ENCODE data around the gene DDR2. TPM values are rescaled to one million over a fixed set of nuclear protein-coding genes. Genes with fewer than 3 reads are reported as not detected.

The DDR2 gene
- total RNA-seq, 2 donors from 2014 or later = 0.31 to 0.71 TPM

- peak in 1 of 2 donors; percentile 87 for ATAC-seq
- no peaks in the 10 kb centered on the region for H3K36me3 Mint-ChIP-seq
- H3K27ac Mint-ChIP-seq = no peak overlapping the region
- no peaks in the 10 kb centered on the region for H3K9me3 Mint-ChIP-seq
- no peak for DNase-seq (ENCODE audit: low spot score in 2 of 2)
These were observed 69.0 kb downstream of the DDR2 start for GRCh38 chr1:162701286-162701685.

GRCh38 chr1:162702628-162703027 is 70.4 kb downstream of the DDR2 start:
- H3K27ac Mint-ChIP-seq = no peak overlapping the region
- H3K9me3 Mint-ChIP-seq = no peaks in the 10 kb centered on the region
- no peaks in the 10 kb centered on the region for H3K36me3 Mint-ChIP-seq
- ATAC-seq = no peak
- no peak for DNase-seq (ENCODE audit: low spot score in 2 of 2)

- Mint-ChIP-seq H3K9me3 (no peaks in the 10 kb centered on the region), H3K27ac (no peak overlapping the region), H3K36me3 (no peaks in the 10 kb centered on the region)
- DNase-seq (ENCODE audit: low spot score in 2 of 2) (no peak), ATAC-seq (no peak)
These were observed 71.4 kb downstream of the DDR2 start for GRCh38 chr1:162703708-162704107.

- Mint-ChIP-seq H3K27ac (no peak overlapping the region), H3K36me3 (no peaks in the 10 kb centered on the region), H3K9me3 (no peaks in the 10 kb centered on the region)
- DNase-seq (ENCODE audit: low spot score in 2 of 2) (no peak), ATAC-seq (no peak)
These were observed 72.6 kb downstream of the DDR2 start for GRCh38 chr1:162704673-162705424.

GRCh38 chr1:162706003-162706402 is 73.7 kb downstream of the DDR2 start:
- no peaks in the 10 kb centered on the region for H3K36me3 Mint-ChIP-seq
- ATAC-seq (no peak), DNase-seq (ENCODE audit: low spot score in 2 of 2) (no peak)
- no peak overlapping the region for H3K27ac Mint-ChIP-seq
- H3K9me3 Mint-ChIP-seq = no peaks in the 10 kb centered on the region

GRCh38 chr1:162706606-162707005 is 74.3 kb downstream of the DDR2 start:
- no peak for DNase-seq (ENCODE audit: low spot score in 2 of 2)
- ATAC-seq = no peak
- no peaks in the 10 kb centered on the region for H3K36me3 Mint-ChIP-seq
- no peak overlapping the region for H3K27ac Mint-ChIP-seq
- no peaks in the 10 kb centered on the region for H3K9me3 Mint-ChIP-seq

GRCh38 chr1:162708286-162708685 is 76.0 kb downstream of the DDR2 start:
- ATAC-seq (no peak), DNase-seq (ENCODE audit: low spot score in 2 of 2) (no peak)
- Mint-ChIP-seq H3K27ac (no peak overlapping the region), H3K36me3 (no peaks in the 10 kb centered on the region), H3K9me3 (no peaks in the 10 kb centered on the region)

GRCh38 chr1:162709132-162709860 is 77.0 kb downstream of the DDR2 start:
- no peak for DNase-seq (ENCODE audit: low spot score in 2 of 2)
- no peak for ATAC-seq
- Mint-ChIP-seq H3K27ac (no peak overlapping the region), H3K9me3 (no peaks in the 10 kb centered on the region), H3K36me3 (no peaks in the 10 kb centered on the region)

GRCh38 chr1:162709870-162710269 is 77.6 kb downstream of the DDR2 start:
- ATAC-seq = no peak
- H3K27ac Mint-ChIP-seq = no peak overlapping the region
- no peak for DNase-seq (ENCODE audit: low spot score in 2 of 2)
- H3K36me3 Mint-ChIP-seq = no peaks in the 10 kb centered on the region
- no peaks in the 10 kb centered on the region for H3K9me3 Mint-ChIP-seq

GRCh38 chr1:162710345-162710744 is 78.1 kb downstream of the DDR2 start:
- H3K36me3 Mint-ChIP-seq = no peaks in the 10 kb centered on the region

GRCh38 chr1:162710780-162711465 is 78.7 kb downstream of the DDR2 start:
- H3K27ac Mint-ChIP-seq = no peak overlapping the region
- DNase-seq (ENCODE audit: low spot score in 2 of 2) (no peak), ATAC-seq (no peak)
- H3K36me3 Mint-ChIP-seq = no peaks in the 10 kb centered on the region
- no peaks in the 10 kb centered on the region for H3K9me3 Mint-ChIP-seq

More at GRCh38 chr1:162710345-162710744, 78.1 kb downstream of the DDR2 start:
- DNase-seq (ENCODE audit: low spot score in 2 of 2) = no peak
- ATAC-seq = no peak
- H3K9me3 Mint-ChIP-seq = no peaks in the 10 kb centered on the region
- no peak overlapping the region for H3K27ac Mint-ChIP-seq

GRCh38 chr1:162712317-162713029 is 80.2 kb downstream of the DDR2 start:
- H3K9me3 Mint-ChIP-seq = no peaks in the 10 kb centered on the region
- ATAC-seq (no peak), DNase-seq (ENCODE audit: low spot score in 2 of 2) (no peak)
- H3K36me3 Mint-ChIP-seq = no peaks in the 10 kb centered on the region
- H3K27ac Mint-ChIP-seq = no peak overlapping the region

GRCh38 chr1:162716123-162716522 is 83.9 kb downstream of the DDR2 start:
- Mint-ChIP-seq H3K9me3 (no peaks in the 10 kb centered on the region), H3K27ac (no peak overlapping the region), H3K36me3 (no peaks in the 10 kb centered on the region)
- DNase-seq (ENCODE audit: low spot score in 2 of 2) (no peak), ATAC-seq (no peak)

GRCh38 chr1:162716552-162716951 is 84.3 kb downstream of the DDR2 start:
- Mint-ChIP-seq H3K36me3 (no peaks in the 10 kb centered on the region), H3K27ac (no peak overlapping the region), H3K9me3 (no peaks in the 10 kb centered on the region)
- DNase-seq (ENCODE audit: low spot score in 2 of 2) (no peak), ATAC-seq (no peak)

- H3K9me3 Mint-ChIP-seq = no peaks in the 10 kb centered on the region
- ATAC-seq (peak in 1 of 2 donors; percentile 89), DNase-seq (ENCODE audit: low spot score in 2 of 2) (no peak)
- no peak overlapping the region for H3K27ac Mint-ChIP-seq
- no peaks in the 10 kb centered on the region for H3K36me3 Mint-ChIP-seq
These were observed 85.4 kb downstream of the DDR2 start for GRCh38 chr1:162717548-162718184.

GRCh38 chr1:162719678-162720077 is 87.4 kb downstream of the DDR2 start:
- ATAC-seq (no peak), DNase-seq (ENCODE audit: low spot score in 2 of 2) (no peak)
- Mint-ChIP-seq H3K9me3 (no peaks in the 10 kb centered on the region), H3K27ac (no peak overlapping the region), H3K36me3 (no peaks in the 10 kb centered on the region)
